Breast epithelium (tissue), 4 donors: ENCODE measurements around the gene RHBDF2. TPM values are rescaled to one million over a fixed set of nuclear protein-coding genes. Genes with fewer than 3 reads are reported as not detected.

Source experiments
- DNase-seq, 2 donors: peaks; one replicate each; pipeline ENCODE4 v3.0.0-alpha.2; 2019; ENCODE audit warnings: low spot score in 2 of 2
- H3K27ac ChIP-seq, 2 donors: fragments of 200-600 bp; sonication (generic) in 1 of 2; one replicate each; pipeline ENCODE4 v1.5.1; 2016 to 2019; ENCODE audit warnings: mild to moderate bottlenecking in 1 of 2
- H3K27me3 ChIP-seq, 2 donors: fragments of 200-600 bp; sonication (generic) in 1 of 2; one replicate each; pipeline versions ENCODE4 v1.5.1 to v1.6.0; 2017 to 2019; ENCODE audit warnings: control low read depth in 1 of 2, mild to moderate bottlenecking in 1 of 2
- H3K36me3 ChIP-seq: fragments of 200-600 bp; one replicate; pipeline ENCODE4 v1.5.1; 2019
- H3K4me1 ChIP-seq, 2 donors: fragments of 200-600 bp; sonication (generic); one replicate each; pipeline ENCODE4 v1.5.1; 2016 to 2019; ENCODE audit warnings: control low read depth in 1 of 2
- H3K4me3 ChIP-seq, 3 donors: fragments of 200-600 bp; sonication (generic); 1 replicate in 2 of 3; 2 replicates in 1 of 3; pipeline ENCODE4 v1.5.1; 2016 to 2019; ENCODE audit warnings: mild to moderate bottlenecking in 3 of 3, moderate library complexity in 2 of 3
- H3K9me3 ChIP-seq, 2 donors: fragments of 200-600 bp; sonication (generic) in 1 of 2; one replicate each; pipeline ENCODE4 v1.5.1; 2016 to 2019; ENCODE audit warnings: control low read depth in 1 of 2
- POLR2A ChIP-seq: fragments of 450-650 bp; IDR thresholded peaks from one replicate; pipeline ENCODE4 v1.6.1; 2016; ENCODE audit warnings: antibody characterized with exemption, mild to moderate bottlenecking, moderate library complexity
- POLR2AphosphoS5 ChIP-seq, 3 donors: sonication (generic); formaldehyde crosslinking; IDR thresholded peaks; one replicate each; pipeline ENCODE4 v1.6.1; 2017; ENCODE audit warnings: antibody characterized with exemption in 3 of 3
- intact Hi-C: fragments of 100-400 bp; cut with DNase I; formaldehyde crosslinking; loops from one replicate; pipeline ENCODE4 v1.15.1; 2023; ENCODE audit warnings: low total_unique reads
- total RNA-seq, 3 donors: library from RNA; depleted of rRNA; stranded (reverse); fragments of >200 nt; gene quantifications; one replicate each; pipeline ENCODE4 v1.1.0, GENCODE V29; 2016
- TF ChIP-seq, protein P1 (sequence below), 3 donors: fragments of 450-650 bp; IDR thresholded peaks; one replicate each; pipeline ENCODE4 v1.5.1; 2016 to 2017; ENCODE audit warnings: antibody characterized with exemption in 3 of 3, mild to moderate bottlenecking in 3 of 3, moderate library complexity in 3 of 3

Gene RHBDF2
- total RNA-seq, 3 donors from 2014 or later = 13.4 to 35.5 (median 26.8) TPM

DNA sequence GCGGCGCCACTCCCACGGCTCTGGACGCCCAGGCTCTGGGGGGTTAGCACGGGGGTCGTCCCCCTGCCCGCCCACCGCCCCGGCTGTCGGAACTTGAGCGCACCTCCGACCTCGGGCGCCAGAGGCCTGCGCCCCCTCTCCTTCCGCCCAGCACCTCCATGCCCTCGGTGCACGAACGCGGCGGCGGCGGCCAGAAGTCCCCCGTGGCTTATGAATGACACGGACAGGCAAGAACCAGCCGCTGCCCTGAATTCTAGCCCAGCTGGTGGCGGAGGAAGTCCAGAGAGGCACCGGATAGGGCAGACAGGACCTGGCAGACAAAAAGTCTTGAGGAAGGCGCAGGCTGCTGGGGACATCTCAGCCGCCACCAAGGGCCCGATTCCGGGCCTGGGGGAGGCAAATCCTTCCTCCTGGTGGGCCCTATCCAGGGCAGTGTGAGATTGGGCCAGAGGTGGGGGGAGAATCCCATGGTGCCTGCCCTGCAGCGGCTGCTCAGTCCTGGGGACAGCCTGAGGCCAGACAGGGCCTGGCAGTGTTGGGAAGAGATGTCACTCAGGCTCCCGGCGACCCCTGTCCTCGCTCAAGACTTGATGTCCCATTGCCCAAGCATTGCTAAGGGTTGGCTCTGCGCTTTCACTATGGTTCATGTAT lies 37.2 kb upstream of the RHBDF2 start:
- TF ChIP-seq POLR2AphosphoS5 (IDR thresholded peaks at IDR 0.05) = no peak
- TF ChIP-seq, protein P1, sequence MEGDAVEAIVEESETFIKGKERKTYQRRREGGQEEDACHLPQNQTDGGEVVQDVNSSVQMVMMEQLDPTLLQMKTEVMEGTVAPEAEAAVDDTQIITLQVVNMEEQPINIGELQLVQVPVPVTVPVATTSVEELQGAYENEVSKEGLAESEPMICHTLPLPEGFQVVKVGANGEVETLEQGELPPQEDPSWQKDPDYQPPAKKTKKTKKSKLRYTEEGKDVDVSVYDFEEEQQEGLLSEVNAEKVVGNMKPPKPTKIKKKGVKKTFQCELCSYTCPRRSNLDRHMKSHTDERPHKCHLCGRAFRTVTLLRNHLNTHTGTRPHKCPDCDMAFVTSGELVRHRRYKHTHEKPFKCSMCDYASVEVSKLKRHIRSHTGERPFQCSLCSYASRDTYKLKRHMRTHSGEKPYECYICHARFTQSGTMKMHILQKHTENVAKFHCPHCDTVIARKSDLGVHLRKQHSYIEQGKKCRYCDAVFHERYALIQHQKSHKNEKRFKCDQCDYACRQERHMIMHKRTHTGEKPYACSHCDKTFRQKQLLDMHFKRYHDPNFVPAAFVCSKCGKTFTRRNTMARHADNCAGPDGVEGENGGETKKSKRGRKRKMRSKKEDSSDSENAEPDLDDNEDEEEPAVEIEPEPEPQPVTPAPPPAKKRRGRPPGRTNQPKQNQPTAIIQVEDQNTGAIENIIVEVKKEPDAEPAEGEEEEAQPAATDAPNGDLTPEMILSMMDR (IDR thresholded peaks at IDR 0.05) = no peak
- TF ChIP-seq POLR2A = no peak
- Histone ChIP-seq H3K27ac (peak overlapping the region; percentile 68 to 92), H3K36me3 (no peaks in the 10 kb centered on the region), H3K4me1 (peaks cover 0 to 8% of the 10 kb centered on the region in 2 donors), H3K27me3 (peaks cover 0 to 7% of the 10 kb centered on the region in 2 donors), H3K9me3 (no peaks in the 10 kb centered on the region), H3K4me3 (peak overlapping the region; percentile 48 to 86 (median 56))
- intact Hi-C loops = loop anchor here (10.0 kb wide), 1 partner anchor 156 kb away; no protein-coding TSS in a partner anchor
- DNase-seq = no peak

DNA sequence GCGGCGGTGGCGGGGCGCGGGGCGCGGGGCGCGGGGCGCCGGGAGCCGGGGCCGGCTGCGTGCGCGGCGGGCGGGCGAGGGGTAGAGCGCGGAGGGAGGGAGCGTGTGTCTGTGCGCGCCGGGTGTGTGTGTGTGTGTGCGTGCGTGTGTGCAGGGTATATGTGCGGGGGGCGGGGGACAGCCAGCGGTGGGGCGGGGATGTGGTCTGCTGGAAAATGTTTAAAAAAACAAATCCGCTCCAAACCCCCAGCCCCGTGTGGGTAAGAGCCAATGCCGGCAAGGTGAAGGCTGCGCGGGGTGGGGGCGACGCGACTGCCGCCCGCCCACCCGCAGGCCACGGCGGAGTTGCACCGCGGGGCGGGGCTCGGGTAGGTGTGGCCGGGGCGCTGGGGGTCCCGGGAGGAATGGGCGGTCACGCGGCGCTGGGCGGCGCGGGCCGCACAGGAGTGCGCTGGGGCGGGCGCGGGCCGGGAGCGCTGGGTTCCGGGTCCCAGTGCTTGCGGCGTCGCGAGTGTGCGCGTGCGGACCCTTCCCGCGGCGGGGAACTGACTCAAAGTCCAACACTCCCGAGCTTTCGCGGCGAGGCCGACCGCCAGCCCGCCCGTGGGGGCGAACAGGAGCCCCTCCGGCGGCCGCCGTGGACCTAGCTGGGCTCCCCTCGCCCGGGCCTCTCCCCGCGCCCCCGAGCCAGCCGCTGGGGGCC lies 36.5 kb upstream of the RHBDF2 start, which contains the start of gene CYGB:
CYGB (minus strand) TSS at position 132 of the 703 bp plus-strand sequence. CDS start 167 bp downstream, outside the sequence.
- Histone ChIP-seq H3K36me3 (no peaks in the 10 kb centered on the region), H3K4me3 (peak within 1 kb of the TSS; percentile 48 to 86 (median 56)), H3K27ac (peak within 1 kb of the TSS; percentile 70 to 92), H3K4me1 (peaks cover 0 to 8% of the 10 kb centered on the region in 2 donors), H3K9me3 (no peaks in the 10 kb centered on the region), H3K27me3 (peaks cover 0 to 7% of the 10 kb centered on the region in 2 donors)
- intact Hi-C loops = loop anchor here (10.0 kb wide), 1 partner anchor 157 kb away; no protein-coding TSS in a partner anchor
- TF ChIP-seq, protein P1 (IDR thresholded peaks at IDR 0.05) = no peak
- TF ChIP-seq POLR2AphosphoS5 (IDR thresholded peaks at IDR 0.05) (no peak), POLR2A (no peak)
- DNase-seq = no peak

DNA sequence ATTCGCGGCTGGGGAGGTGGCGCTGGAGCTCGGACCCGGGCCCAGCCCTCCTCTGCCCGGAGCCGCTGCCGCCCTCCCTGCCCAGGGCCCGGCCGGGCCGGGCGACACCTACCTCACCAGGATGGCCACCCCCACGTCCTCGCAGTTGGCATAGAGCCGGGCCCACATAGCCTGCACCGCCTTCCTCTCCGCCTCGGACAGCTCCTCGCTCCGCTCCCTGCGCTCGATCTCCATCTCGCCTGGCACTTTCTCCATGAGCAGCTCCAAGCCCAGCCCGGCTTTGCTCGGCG lies 36.0 kb upstream of the RHBDF2 start:
- H3K4me1 ChIP-seq = peaks cover 0 to 8% of the 10 kb centered on the region in 2 donors
- TF ChIP-seq POLR2AphosphoS5 (IDR thresholded peaks at IDR 0.05) (no peak), POLR2A (no peak)
- TF ChIP-seq, protein P1 (IDR thresholded peaks at IDR 0.05) = no peak
- intact Hi-C loops = loop anchor here (10.0 kb wide), 1 partner anchor 158 kb away; no protein-coding TSS in a partner anchor

DNA sequence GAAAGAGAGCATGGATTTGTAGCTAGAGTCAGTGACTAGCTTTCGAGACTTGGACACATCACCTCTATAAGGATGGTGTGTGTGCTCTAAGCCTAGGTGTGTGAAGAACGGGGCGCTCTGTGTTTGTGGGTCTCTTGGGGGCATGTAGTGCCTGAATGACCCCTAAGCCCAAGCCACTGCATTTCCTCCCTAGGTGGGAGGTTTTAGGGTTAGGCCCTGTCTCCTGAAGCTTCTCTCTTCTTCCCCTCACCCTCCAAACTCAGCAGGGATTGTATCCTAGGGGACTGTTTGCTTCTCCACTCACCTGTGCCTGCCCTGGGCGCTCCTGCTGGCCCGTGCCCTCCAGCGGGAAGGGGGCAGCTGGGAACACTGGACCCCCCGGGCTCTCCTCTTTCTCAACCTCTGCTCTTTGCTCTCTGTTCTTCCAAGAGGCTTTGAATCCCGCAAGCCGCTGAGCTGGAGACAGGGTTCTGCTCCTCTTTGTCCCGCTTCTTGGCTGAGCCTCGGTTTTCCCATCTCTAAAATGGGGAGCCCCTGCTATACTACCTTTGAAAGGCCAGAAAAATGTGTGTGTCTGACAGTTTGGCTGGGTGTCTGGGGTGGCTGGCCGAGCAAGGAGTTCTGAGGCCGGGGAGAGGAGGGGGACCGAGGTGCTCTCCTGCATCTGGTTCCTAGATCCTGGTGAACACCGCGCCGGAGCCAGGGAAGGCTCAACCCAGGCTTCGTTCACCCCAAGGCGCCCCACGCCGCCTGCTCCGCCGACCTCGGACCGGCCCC lies 35.5 kb upstream of the RHBDF2 start:
- DNase-seq = no peak
- peaks cover 0 to 8% of the 10 kb centered on the region in 2 donors for H3K4me1 ChIP-seq
- no peaks in the 10 kb centered on the region for H3K36me3 ChIP-seq
- H3K27me3 ChIP-seq = peaks cover 0 to 7% of the 10 kb centered on the region in 2 donors
- peak overlapping the region; percentile 70 to 92 for H3K27ac ChIP-seq
- intact Hi-C loops = loop anchor here (10.0 kb wide), 1 partner anchor 158 kb away; no protein-coding TSS in a partner anchor
- H3K9me3 ChIP-seq = no peaks in the 10 kb centered on the region
- peak overlapping the region; percentile 48 to 86 (median 56) for H3K4me3 ChIP-seq
- TF ChIP-seq, protein P1 (IDR thresholded peaks at IDR 0.05) = no peak
- TF ChIP-seq POLR2AphosphoS5 (IDR thresholded peaks at IDR 0.05) (no peak), POLR2A (no peak)

More for the DNA sequence above, 36.0 kb upstream of the RHBDF2 start:
- Histone ChIP-seq H3K4me3 (peak overlapping the region; percentile 48 to 86 (median 56)), H3K27me3 (peaks cover 0 to 7% of the 10 kb centered on the region in 2 donors), H3K27ac (peak overlapping the region; percentile 70 to 92), H3K36me3 (no peaks in the 10 kb centered on the region), H3K9me3 (no peaks in the 10 kb centered on the region)
- DNase-seq = peak in 1 of 2 donors; percentile 71
